Amniotic stem cell (primary cell): ENCODE results near the gene LSMEM2.
"Not testable (repeated sequence)": the region's sequence is repeated elsewhere in the genome, so short reads cannot be mapped to it uniquely, and the experiment has no call there.

ENCODE experiments used
- DNase-seq: peaks from one replicate; lab custom pipeline; 2025; lab: John Stamatoyannopoulos, UW

LSMEM2 gene

DNA sequence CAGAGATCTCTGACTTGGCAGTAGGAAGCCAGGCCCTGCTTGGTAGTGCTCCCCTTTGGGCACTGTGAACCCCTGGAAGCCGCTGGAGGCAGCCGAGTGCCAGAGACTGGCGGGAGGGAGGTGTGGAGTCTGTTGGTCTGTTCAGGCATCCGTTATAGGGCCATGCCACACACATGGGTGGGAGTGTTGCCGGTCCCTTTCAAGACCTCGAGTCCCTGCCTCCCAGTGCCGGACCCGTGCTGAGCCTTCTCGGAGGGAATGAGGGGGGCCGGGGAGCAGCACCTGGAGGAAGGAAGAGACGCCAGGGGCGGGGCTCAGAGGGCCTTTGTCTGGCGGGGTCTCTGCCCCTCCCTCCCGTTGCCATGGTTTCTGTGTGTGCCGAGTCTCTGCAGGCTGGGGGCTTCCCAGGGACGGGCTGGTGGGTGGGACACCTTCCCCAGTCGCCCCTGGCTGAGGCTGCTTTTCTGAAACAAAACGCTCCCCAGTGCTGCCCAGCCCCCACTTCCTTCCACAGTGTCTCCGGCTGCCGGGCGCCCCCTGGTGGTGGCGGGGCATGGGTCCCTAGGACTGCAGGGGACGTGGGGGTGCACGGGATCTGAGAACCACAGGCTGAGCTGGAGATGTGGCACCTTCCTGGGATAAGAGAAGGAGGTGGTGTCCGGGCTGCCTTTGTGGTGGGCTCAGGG is 32.9 kb upstream of the LSMEM2 start:
- peak; percentile 80 for DNase-seq

DNA sequence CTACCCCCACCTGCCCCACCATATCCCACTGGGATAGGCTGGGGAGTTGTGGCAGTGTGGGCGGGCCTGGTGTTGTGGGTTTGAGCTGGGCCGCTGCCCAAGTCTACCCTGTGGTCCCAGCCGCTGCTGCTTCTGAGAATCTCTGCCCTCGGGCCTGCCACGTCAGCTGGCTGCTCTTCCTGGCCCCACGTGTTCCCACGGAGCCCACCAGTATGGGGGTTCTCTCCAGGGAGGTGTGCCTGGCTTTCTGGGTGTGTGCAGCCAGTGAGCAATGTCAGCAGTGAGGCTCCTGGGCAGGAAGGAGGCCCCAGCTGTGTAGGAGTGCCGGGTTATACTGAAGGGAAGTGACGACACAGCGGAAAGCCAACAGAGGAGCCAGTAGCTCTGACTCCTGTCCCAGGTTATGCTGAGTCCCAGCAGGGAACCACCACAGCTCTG is 32.4 kb upstream of the LSMEM2 start:
- peak; percentile 83 for DNase-seq

DNA sequence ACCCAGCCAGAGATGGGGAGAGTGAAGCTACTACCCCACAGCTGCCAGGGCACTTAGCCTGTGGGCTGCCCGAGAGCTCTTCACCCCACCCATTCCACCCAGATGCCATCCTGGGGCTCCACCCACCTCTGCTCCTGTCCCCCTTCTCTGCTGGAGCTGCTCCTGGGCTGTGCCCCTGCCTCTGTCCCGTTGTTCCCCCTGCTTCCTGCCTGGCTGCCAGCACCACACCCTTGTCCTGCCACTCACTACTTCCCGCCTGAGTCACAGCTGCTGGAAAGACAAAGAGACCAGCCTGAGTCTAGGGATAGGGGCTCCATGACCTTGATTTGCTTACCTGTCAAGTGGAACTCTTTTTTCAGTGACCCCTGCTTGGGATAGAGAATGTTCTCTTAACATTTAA is 30.5 kb upstream of the LSMEM2 start:
- DNase-seq = no peak

DNA sequence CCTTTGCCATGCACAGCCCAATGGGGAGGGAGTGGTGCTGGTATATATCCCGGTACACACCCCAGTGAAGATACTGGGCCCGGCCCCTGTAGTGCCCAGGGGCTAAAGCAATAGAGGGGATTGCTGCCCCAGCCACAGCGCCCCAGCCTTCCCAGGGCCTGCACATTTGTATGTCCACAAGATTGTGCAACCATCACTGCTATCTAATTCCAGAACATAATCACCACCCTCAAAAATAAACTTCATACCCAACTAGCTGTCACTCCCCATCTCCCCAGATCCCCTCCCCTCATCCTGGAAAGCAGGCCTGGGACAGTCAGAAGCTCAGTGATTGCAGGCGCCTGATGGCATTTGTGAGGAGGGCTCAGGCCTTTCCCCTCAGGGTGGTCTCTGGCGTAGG is 29.4 kb upstream of the LSMEM2 start:
- no peak for DNase-seq

DNA sequence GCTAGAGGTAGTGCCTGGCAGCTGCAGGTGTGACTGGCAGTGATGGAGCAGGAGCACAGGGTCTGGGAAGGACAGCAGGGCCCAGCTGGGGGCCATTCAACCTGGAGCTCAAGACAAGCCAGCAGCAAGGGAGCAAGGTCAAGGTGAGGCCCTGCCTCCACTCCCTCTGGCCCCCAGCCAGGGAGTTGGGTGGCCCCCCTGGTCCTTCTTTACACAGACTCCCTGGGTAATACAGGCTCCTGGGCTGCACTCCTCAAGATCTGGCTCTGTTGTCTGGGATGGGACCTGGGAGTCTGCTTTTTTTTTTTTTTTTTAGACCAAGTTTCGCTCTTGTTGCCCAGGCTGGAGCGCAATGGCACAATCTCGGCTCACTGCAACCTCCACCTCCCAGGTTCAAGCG is 28.4 kb upstream of the LSMEM2 start:
- DNase-seq = no peak

DNA sequence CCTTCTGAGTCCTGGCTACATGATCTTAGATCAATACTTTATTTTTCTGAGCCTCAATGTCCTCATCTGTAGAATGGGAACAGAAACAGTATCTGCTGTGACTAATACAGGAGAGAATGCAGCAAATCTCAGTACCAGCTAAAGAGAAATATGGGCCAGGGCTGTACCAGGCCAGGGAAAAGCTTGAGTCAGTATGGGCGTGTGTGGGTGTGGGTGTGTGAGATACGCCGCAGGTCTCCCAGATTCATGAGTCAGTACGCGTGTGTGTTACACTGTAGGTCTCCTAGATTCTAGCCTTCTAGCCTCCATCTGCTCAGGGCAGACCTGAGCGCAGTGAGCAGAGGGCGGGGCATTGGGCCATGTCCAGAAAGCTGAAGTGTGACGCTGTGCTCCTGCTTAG is 27.7 kb upstream of the LSMEM2 start:
- DNase-seq = peak; percentile 46

DNA sequence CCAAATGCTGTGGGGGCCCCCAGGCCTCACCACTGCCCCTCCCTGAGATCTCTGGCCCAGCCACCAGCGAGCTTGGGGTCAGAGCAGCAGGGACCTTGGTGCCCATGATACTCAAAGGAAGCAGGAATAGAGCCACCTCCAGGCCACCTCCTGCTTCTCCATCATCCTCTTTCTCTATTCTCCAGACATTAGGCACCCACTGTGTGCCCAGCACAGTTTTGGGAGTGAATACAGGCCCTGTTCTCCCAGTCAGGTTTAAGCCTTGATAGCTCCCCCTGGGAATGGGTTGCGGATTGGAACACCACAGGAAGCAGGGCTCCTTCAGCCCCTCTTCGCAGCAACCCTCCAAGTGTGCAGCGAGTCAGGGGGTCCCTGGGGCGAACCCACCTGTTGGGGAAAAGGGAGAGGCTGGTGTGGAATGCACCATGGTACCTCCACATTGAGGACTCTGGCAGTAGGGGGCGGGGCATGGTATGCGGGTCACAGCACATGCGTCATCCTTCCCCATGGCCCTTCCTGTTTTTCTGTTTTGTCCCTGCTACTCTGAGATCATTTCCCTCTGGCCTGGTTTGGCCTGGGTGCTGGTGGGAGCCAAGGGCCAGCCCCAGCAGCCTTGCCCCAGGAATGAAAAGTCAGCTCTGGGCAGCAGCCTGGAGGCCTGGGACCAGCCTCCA is 24.2 kb upstream of the LSMEM2 start:
- DNase-seq = no peak

DNA sequence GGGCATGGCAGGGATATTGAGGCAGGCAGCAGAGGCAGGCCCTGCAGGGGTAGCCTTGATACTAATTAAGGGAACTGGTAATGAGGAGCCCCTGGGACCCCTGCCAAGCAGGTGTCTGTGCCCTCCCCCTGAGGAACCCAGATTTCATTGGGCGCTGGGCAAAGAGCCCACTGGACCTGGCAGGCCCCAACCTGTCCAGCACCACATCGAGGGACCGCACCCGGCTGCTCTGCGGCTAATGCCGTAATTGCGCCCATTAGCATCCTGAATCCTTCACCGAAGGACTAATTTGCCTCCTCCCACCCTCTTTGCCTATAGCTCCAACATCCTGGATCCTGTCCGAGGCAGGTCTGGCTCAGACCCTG is 23.7 kb upstream of the LSMEM2 start:
- DNase-seq = no peak

DNA sequence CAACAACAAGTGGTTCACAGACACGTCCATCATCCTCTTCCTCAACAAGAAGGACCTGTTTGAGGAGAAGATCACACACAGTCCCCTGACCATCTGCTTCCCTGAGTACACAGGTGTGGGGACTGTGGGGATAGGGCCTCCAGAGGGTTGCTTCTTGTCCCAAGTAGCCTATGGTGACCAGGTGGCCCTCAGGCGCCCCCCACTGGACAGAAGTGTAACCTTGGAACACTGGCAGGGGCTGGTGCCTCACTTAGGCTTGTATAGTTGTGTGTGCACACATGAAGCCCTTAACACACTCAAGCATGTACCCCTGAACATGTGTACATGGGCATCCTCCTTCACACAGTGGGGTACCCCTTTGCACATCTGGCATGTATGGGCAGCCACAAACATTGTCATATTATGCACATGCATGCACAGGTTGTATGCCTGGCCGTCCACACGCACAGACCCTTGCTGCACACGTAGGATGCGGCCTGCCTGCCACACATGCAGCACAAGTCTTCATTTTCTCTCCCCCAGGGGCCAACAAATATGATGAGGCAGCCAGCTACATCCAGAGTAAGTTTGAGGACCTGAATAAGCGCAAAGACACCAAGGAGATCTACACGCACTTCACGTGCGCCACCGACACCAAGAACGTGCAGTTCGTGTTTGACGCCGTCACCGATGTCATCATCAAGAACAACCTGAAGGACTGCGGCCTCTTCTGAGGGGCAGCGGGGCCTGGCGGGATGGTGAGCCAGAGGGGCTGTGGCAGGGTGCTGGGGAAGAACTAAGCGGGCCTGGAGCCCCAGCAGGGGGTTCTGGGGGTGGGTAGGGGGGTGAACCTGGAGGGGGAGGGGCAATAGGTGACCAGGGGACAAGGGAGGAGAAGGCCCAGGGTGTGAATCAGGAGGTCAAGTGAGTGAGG is 21.7 kb upstream of the LSMEM2 start:
- no peak for DNase-seq

DNA sequence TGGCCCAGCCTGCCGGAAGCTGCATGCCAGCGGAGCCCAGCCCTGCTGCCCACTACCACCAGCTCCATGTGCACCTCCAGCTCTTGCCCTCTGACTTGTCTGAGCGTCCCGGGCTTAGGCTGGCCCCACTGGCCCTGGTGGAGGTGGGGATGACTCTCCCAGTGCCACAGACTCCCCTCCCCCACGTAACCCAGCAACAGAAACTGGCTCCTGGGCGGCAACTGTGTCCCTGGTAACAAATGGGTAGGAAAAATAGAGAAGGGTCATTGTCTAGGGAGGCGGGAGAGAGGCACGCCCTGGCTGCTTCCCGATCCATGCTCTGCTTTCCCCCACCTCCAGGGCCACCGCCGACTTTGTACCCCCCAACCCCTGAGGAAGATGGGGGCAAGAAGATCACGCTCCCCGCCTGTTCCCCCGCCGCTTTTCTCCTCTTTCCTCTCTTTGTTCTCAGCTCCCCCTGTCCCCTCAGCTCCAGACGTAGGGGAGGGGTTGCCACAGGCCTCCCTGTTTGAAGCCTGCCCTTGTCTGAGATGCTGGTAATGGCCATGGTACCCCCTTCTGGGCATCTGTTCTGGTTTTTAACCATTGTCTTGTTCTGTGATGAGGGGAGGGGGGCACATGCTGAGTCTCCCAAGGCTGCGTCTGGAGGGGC is 20.7 kb upstream of the LSMEM2 start:
- DNase-seq = no peak

DNA sequence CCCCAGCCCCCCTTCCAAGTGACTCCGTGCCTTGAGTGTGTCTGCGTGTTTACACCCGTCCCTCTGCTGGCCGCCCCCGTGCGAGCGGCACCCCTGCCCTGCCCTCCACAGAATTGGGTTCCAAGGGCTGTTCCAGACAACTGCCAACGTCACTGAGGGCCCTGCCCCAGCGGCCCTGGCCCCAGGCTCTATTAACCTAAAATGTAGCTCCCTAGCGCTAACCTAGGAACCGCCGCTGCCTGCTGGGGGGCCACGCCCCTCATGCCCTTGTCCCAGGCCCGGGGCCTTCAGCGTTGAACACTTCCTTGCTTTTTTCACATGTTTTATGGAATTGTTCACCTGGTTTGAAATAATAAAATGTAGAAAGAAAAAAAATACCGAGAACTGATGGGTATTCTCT is 19.9 kb upstream of the LSMEM2 start:
- no peak for DNase-seq

DNA sequence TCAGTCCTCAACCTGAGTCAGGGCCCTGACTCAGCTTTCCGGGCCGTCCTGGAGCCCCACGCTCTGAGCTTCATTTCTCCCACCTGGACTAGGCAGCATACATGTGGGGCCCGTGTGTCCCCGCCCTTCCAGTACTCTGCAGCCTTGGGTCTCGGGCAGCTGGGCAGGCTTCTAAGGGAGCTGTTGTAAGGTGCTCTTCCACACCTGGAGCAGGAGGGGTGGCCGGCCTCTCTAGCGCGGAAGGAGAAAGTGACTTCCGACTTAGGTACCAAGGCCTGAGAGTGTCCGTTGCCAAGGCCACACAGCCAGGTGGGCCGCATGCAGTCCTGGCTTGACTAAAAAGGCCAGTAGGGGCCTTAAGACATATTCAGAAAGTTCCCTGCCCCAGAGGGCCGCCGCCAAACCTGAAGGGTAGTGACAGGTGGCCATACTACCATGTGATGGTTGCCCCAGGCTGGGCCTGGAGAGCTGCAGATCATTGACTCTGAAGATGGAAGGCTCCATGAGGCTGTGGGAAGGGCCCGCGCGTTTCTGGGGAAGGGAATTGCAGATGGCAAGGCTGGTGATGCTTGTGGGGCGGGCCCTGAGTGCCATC is 19.4 kb upstream of the LSMEM2 start:
- DNase-seq = no peak

DNA sequence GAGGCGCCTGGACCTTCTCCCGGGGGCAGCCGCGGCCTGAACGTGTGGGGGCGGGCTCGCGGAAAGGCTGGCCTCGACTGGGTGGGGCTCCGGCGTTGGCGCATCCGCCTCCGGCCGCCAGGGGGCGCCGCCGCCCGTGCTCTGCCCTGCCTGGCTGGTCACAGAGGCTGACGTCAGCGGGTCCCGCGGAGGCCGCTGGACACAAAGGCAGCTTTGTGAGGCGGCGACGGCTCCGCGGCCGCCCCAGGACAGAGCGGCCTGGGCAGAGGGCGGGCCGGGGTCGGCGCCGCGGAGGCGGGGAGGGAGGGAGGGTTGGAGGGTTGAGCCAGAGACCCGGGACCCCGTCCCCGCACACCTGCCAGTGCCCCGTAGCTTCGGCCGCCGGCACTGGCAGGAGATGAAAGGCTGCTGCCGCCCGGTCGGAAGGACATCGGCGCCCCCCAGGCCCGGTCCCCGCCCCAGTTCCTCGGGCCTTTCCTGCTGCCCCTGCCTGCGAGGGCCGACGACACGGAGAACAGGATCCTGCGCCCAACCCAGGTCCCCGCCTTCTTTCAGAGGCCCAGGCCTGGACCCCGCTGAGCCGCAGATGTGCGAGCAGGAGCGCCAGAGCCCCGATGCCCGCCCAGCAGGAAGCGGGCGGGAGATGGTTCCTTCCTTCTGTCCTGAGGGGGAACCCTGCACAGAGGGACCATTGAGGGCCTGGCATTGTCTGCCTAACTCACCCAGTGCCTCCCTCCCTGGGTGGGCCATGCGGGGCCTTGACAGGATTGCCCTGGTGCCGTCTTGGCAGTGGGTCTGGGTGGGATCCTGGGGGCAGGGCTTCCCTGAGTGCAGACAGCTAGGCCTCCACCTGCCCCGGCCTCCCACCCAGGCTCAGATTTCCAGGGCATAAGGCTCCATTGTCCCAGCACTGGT is 18.6 kb upstream of the LSMEM2 start:
- peak; percentile 61 for DNase-seq

DNA sequence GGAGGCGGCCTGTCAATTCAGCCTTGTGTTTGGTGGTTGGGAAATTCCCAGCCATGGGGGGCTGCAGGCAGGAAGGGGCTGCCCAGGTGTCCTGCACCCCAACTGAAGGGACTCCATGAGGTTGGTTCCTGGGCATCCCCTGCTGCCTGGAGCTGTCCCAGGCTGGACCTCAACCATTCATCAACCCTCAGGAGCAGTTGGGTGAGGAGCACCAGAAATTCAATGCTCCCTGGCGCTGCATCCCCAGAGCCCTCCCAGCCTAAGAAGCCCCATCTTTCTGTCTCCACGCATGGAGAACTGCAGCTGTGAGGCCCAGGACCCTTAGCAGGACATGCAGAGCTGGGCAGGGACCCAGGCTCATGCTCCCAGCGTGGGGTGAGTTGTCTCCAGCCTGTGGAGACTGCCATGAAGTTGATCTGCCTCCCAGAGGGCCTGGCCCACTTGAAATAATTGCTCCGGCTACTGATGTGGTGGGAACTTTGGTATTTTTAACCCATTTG is 17.9 kb upstream of the LSMEM2 start:
- no peak for DNase-seq

DNA sequence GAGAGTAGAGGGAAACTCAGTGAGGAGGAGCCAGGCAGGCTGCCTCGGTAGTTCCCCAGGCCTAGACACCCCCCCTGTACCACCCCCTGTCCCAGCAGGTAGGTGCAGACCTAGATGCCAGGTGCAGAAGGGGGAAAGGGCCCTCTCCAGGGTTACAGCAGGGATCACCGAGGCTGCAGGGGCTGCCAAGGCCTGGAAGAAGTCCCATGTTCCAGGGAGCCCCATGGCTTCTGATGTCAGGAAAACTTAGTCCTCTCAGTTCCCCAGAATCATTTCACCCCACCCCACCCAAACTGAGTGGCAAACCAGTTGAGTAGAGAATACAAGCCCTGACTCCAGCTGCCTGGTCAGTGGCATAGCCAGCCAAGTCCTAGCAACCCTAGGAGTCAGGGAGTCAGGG is 17.4 kb upstream of the LSMEM2 start:
- DNase-seq = no peak

DNA sequence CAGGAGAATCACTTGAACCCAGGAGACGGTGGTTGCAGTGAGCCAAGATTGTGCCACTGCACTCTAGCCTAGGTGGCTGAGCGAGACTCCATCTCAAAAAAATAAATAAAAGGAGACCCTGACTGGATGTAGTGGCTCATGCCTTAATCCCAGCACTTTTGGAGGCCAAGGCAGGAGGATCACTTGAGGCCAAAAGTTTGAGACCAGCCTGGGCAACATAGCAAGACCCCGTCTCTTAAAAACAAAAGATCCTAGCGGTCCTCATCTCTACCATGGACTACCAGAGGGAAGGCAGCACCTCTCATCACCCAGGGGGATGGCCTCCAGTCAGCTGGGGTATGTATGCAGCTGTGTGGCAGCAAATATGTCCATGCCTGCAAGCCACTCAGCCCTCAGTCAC is 16.7 kb upstream of the LSMEM2 start:
- DNase-seq = not testable (repeated sequence)

DNA sequence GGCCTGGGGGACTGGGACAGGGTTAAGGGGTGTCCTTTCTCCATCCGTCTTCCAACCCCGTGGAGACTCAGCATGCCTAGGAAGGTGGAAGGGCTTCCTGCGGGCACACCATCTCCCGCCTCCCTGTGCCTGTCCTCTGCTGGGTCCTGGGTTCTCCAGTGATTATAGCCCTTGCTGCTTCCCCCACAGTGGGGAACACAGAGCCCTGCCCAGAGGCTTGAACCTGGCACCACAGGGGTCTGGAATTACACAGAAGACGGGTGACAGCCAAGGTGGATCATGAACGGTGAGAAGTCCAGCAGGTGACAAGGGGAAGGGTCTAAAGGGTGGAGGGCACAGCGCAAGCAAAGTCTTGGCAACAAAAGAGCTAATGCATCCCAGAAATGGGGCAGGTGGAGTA is 16.1 kb upstream of the LSMEM2 start:
- DNase-seq = no peak

DNA sequence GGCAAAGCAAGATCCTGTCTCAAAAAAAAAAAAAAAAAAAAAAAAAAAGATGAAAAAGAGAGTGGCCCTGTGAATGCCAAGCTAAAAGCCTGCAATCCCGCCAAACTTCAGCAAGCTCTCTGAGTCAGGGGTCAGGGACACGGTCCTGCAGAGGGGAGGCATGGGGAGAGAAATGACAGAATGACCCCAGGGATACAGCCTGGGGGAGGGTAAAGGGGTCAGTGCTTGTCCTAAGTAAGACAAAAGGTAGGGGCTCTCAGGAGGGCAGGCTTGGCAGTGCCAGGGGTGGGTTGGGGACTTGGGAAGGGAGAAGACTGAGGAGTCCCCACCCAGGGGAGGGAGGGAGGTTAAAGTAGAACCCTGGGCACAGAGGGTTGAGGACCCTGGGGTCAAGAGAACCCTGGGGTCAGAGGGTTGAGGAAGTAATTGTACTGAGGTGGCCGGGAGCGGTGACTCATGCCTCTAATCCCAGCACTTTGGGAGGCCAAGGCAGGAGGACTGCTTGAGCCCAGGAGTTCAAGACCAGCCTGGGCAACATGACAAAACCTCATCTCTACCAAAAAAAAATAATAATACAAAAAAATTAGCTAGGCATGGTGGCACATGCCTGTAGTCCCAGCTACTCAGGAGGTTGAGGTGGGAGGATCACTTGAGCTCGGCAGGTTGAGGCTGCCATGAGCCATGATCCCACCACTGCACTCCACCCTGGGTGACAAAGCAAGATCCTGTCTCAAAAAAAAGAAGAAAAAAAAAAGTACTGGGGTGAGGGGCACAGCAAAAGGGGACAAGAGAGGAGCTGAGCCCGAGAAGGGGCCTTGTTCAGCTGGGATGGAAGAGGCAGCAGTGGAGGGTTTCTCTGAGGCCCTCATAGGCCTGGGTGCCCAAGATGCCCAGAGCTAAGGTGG is 15.2 kb upstream of the LSMEM2 start:
- no peak for DNase-seq

DNA sequence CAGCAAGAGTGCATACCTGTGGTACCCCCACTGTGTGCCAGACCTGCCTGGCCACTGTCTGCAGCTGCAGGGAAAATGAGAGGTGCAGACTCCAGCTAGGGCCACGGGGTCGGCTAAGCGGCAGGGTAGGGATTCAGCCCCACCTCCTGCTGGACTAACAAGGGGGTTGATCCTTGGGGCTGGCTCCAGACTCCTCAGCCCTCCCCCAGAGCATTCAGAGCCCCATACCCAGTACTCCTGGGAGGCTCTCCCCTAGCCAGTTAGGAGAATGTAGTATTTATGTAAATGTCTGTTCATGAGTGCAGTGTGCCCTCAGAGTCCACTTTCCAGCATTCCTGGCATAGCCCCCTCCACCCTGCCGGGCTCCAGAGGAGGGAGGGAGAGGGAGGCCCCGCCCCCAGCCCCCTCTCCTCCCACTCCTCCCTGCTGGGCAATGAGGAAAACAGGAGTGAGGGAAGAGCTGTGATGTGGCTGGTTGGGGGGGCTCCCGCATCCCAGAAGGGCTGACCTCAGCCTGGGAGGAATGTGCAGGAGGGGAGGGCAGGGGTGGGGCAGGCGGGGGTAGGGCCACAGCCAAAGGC is 14.4 kb upstream of the LSMEM2 start:
- peak; percentile 65 for DNase-seq
